GM12878 (cell line): ENCODE results near the gene NEU1. TPM values are rescaled to one million over a fixed set of nuclear protein-coding genes. Genes with fewer than 3 reads are reported as not detected.

ENCODE experiments used
- ATAC-seq: fragments of 200-7000 bp; cut with Tn5 transposase; 3 replicates; pipeline ENCODE4 v1.9.1; 2020; ENCODE audit warnings: mild to moderate bottlenecking, moderate library complexity
- BruUV-seq: library from RNA; stranded (reverse); fragments of 400-500 nt; replicated peaks from 2 replicates; lab custom pipeline; 2021; lab: Mats Ljungman, UMichigan
- CTCF ChIA-PET: fragments of 300-600 bp; sonication (Branson Sonifier 250); formaldehyde crosslinking; extraction: SDS; loops from one replicate; lab custom pipeline; 2021; ENCODE audit warnings: inconsistent platforms; lab: Yijun Ruan, JAX
- POLR2A ChIA-PET: fragments of 350-600 bp; formaldehyde crosslinking; extraction: SDS; loops from one replicate; lab custom pipeline; 2021; ENCODE audit warnings: inconsistent platforms; lab: Charles Lee
- RAD21 ChIA-PET: fragments of 300-600 bp; sonication (Branson Sonifier 250); formaldehyde crosslinking; loops from one replicate; lab custom pipeline; 2023; ENCODE audit warnings: antibody characterized with exemption; ENCODE audit not compliant: unreplicated experiment; lab: Charles Lee
- SMC1A ChIA-PET: fragments of 300-600 bp; sonication (Branson Sonifier 250); formaldehyde crosslinking; loops from one replicate; lab custom pipeline; 2023; ENCODE audit not compliant: unreplicated experiment, uncharacterized antibody; lab: Charles Lee
- DNase-seq: peaks from one replicate; pipeline ENCODE4 v3.0.0-alpha.2; 2011; ENCODE audit warnings: low read depth, low spot score
- FAIRE-seq: peaks from 3 replicates; lab custom pipeline; 2011; peaks lifted over from hg19 to GRCh38; lab: Jason Lieb, UNC
- H2AFZ ChIP-seq: 2 replicates; pipeline ENCODE4 v1.6.0; 2011; ENCODE audit warnings: low read depth, low read length, control low read depth; ENCODE audit not compliant: control insufficient read depth
- H3K27ac ChIP-seq: 2 replicates; pipeline ENCODE4 v1.5.1; 2011; ENCODE audit warnings: control low read depth; ENCODE audit not compliant: control insufficient read depth, insufficient read depth
- H3K27me3 ChIP-seq, 2 experiments: replicated peaks in 1 of 2; 2 replicates each; pipeline versions ENCODE4 v1.6.0 to v1.6.1; 2011; ENCODE audit warnings: low read length in 1 of 2; ENCODE audit not compliant: control insufficient read depth in 2 of 2, insufficient read depth in 2 of 2
- H3K36me3 ChIP-seq, 2 experiments: 2 replicates each; pipeline ENCODE4 v1.5.1; 2011; ENCODE audit warnings: low read length in 1 of 2; ENCODE audit not compliant: control insufficient read depth in 2 of 2, insufficient read depth in 2 of 2
- H3K4me1 ChIP-seq: 2 replicates; pipeline ENCODE4 v1.6.1; 2011; ENCODE audit warnings: mild to moderate bottlenecking, low read length, moderate library complexity, mixed read lengths; ENCODE audit not compliant: control insufficient read depth, insufficient read depth
- H3K4me2 ChIP-seq: 2 replicates; pipeline ENCODE4 v1.6.0; 2011; ENCODE audit warnings: control low read depth; ENCODE audit not compliant: control insufficient read depth, insufficient read depth
- H3K4me3 ChIP-seq: fragments of 200-600 bp; sonication (generic); 2 replicates; pipeline ENCODE4 v1.5.1; 2016
- H3K79me2 ChIP-seq: 2 replicates; pipeline ENCODE4 v1.6.0; 2011; ENCODE audit warnings: low read length; ENCODE audit not compliant: control insufficient read depth, insufficient read depth
- H3K9ac ChIP-seq: 2 replicates; pipeline ENCODE4 v1.8.0; 2011; ENCODE audit warnings: low read length, control low read depth, mixed read lengths; ENCODE audit not compliant: control insufficient read depth, insufficient read depth
- H3K9me3 ChIP-seq: replicated peaks from 3 replicates; pipeline ENCODE4 v1.5.1; 2011; ENCODE audit warnings: mild to moderate bottlenecking, low read length; ENCODE audit not compliant: control insufficient read depth, insufficient read depth
- H4K20me1 ChIP-seq: 2 replicates; pipeline ENCODE4 v1.6.0; 2011; ENCODE audit not compliant: control insufficient read depth, insufficient read depth
- CREM ChIP-seq: IDR thresholded peaks from 2 replicates; pipeline ENCODE4 v1.6.1; 2014; ENCODE audit warnings: antibody characterized with exemption, low read depth
- HDAC6 ChIP-seq: fragments of 200-600 bp; sonication (generic); IDR thresholded peaks from one replicate; pipeline ENCODE4 v1.8.0; 2017; ENCODE audit warnings: antibody characterized with exemption; ENCODE audit not compliant: unreplicated experiment
- IKZF2 ChIP-seq, 2 experiments: fragments of 450-650 bp; IDR thresholded peaks; 2 replicates each; pipeline ENCODE4 v1.6.1; 2017; ENCODE audit warnings: mild to moderate bottlenecking in 2 of 2, moderate library complexity in 2 of 2
- NFYA ChIP-seq: IDR thresholded peaks from 2 replicates; pipeline ENCODE4 v1.6.1; 2011; ENCODE audit warnings: low read depth, mild to moderate bottlenecking, low read length, improper control_type of control experiment, borderline replicate concordance
- POLR2A ChIP-seq: IDR thresholded peaks from 2 replicates; pipeline ENCODE4 v1.6.1; 2011; ENCODE audit warnings: low read depth, mild to moderate bottlenecking, low read length
- RAD51 ChIP-seq: fragments of 450-650 bp; IDR thresholded peaks from 2 replicates; pipeline ENCODE4 v1.6.1; 2016; ENCODE audit warnings: moderate library complexity, mild to moderate bottlenecking, inconsistent platforms
- SIN3A ChIP-seq: IDR thresholded peaks from 2 replicates; pipeline ENCODE4 v1.6.1; 2012; ENCODE audit warnings: low read depth, low read length, improper control_type of control experiment
- SMC3 ChIP-seq: IDR thresholded peaks from 2 replicates; pipeline ENCODE4 v1.6.1; 2011; ENCODE audit warnings: low read length, improper control_type of control experiment, borderline replicate concordance
- TCF12 ChIP-seq: IDR thresholded peaks from 2 replicates; pipeline ENCODE4 v1.6.1; 2011; ENCODE audit warnings: low read depth, mild to moderate bottlenecking, low read length
- ZNF622 ChIP-seq: fragments of 450-650 bp; IDR thresholded peaks from 2 replicates; pipeline ENCODE4 v1.6.1; 2017; ENCODE audit warnings: mild to moderate bottlenecking, inconsistent platforms
- WGBS: methylation state at CpG from one replicate; pipeline ENCODE4 v1.1.6; 2016; ENCODE audit warnings: low lambda C conversion rate; ENCODE audit not compliant: insufficient replicate concordance, insufficient coverage; ENCODE audit errors: missing lambda C conversion rate; 5-methylcytosine and 5-hydroxymethylcytosine counted together
- in situ Hi-C: fragments of 300-500 bp; cut with MboI; formaldehyde crosslinking; loops from 9 replicates; pipeline ENCODE4 v1.14.3; 2018; ENCODE audit warnings: mixed read lengths
- intact Hi-C: fragments of 100-400 bp; cut with micrococcal nuclease; formaldehyde crosslinking; loops from one replicate; pipeline ENCODE4 v1.14.2; 2022; ENCODE audit not compliant: unreplicated experiment
- polyA plus RNA-seq, 11 experiments: library from polyadenylated mRNA; depleted of rRNA in 4 of 11; unstranded in 6 of 11; stranded (reverse) in 5 of 11; fragments of >200 nt; fragmentation: Nextera tagmentation in 4 of 11; fragmentation: Illumina TruSeq in 1 of 11; extraction: Ambion mirVana in 4 of 11; extraction: Trizol in 1 of 11; gene quantifications; 1 replicate in 1 of 11; 2 replicates in 10 of 11; pipeline versions ENCODE4 v1.2.1 to v1.2.3, GENCODE V29; 2011 to 2016; ENCODE audit warnings: inconsistent platforms in 2 of 11, missing spikeins in 2 of 11, low read depth in 1 of 11
- total RNA-seq, 4 experiments: library from RNA; depleted of rRNA in 3 of 4; stranded (reverse); fragments of >200 nt in 3 of 4; fragmentation: Illumina TruSeq in 1 of 4; extraction: Trizol in 1 of 4; gene quantifications; 2 replicates each; pipeline versions ENCODE4 v1.2.1 to v1.2.3, GENCODE V29; 2013 to 2021
- TF ChIP-seq, protein P1 (sequence below): fragments of 450-650 bp; IDR thresholded peaks from 2 replicates; pipeline ENCODE4 v1.6.1; 2017; ENCODE audit warnings: low read depth, mild to moderate bottlenecking, moderate library complexity
- TF ChIP-seq, protein P2 (sequence below): IDR thresholded peaks from 2 replicates; pipeline ENCODE4 v1.6.1; 2012; ENCODE audit warnings: mild to moderate bottlenecking, low read depth, low read length

NEU1 gene
- total and polyA plus RNA-seq, 10 of the 15 experiments (the other 5 are each of a cell fraction or from before 2014, with no cell fraction given) = 7.2 to 26.9 (median 21.6) TPM

- RAD21 ChIA-PET = no interaction called here
- no TSS peak for BruUV-seq
- no peak for TF ChIP-seq HDAC6
- no peak for TF ChIP-seq CREM
- TF ChIP-seq TCF12 = no peak
- no peak for TF ChIP-seq IKZF2 (IDR thresholded peaks at IDR 0.05)
- TF ChIP-seq ZNF622 = no peak
- TF ChIP-seq SMC3 = no peak
- no peak for TF ChIP-seq SIN3A
- no peak for TF ChIP-seq NFYA
- TF ChIP-seq POLR2A = no peak
- no peak for TF ChIP-seq RAD51
- TF ChIP-seq, protein P1, sequence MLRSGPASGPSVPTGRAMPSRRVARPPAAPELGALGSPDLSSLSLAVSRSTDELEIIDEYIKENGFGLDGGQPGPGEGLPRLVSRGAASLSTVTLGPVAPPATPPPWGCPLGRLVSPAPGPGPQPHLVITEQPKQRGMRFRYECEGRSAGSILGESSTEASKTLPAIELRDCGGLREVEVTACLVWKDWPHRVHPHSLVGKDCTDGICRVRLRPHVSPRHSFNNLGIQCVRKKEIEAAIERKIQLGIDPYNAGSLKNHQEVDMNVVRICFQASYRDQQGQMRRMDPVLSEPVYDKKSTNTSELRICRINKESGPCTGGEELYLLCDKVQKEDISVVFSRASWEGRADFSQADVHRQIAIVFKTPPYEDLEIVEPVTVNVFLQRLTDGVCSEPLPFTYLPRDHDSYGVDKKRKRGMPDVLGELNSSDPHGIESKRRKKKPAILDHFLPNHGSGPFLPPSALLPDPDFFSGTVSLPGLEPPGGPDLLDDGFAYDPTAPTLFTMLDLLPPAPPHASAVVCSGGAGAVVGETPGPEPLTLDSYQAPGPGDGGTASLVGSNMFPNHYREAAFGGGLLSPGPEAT = no peak
- TF ChIP-seq, protein P2, sequence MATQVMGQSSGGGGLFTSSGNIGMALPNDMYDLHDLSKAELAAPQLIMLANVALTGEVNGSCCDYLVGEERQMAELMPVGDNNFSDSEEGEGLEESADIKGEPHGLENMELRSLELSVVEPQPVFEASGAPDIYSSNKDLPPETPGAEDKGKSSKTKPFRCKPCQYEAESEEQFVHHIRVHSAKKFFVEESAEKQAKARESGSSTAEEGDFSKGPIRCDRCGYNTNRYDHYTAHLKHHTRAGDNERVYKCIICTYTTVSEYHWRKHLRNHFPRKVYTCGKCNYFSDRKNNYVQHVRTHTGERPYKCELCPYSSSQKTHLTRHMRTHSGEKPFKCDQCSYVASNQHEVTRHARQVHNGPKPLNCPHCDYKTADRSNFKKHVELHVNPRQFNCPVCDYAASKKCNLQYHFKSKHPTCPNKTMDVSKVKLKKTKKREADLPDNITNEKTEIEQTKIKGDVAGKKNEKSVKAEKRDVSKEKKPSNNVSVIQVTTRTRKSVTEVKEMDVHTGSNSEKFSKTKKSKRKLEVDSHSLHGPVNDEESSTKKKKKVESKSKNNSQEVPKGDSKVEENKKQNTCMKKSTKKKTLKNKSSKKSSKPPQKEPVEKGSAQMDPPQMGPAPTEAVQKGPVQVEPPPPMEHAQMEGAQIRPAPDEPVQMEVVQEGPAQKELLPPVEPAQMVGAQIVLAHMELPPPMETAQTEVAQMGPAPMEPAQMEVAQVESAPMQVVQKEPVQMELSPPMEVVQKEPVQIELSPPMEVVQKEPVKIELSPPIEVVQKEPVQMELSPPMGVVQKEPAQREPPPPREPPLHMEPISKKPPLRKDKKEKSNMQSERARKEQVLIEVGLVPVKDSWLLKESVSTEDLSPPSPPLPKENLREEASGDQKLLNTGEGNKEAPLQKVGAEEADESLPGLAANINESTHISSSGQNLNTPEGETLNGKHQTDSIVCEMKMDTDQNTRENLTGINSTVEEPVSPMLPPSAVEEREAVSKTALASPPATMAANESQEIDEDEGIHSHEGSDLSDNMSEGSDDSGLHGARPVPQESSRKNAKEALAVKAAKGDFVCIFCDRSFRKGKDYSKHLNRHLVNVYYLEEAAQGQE = no peak
- TF ChIP-seq, all 136 proteins: peak for 0
- H3K4me2 ChIP-seq = no peak overlapping the region; the same call in 1 of the 2 replicates
- no peak overlapping the region for H2AFZ ChIP-seq
- no peaks in the 10 kb centered on the region for H4K20me1 ChIP-seq
- POLR2A ChIA-PET = no interaction called here
- in situ Hi-C loops (no loop called here), intact Hi-C loops (no loop called here)
- H3K79me2 ChIP-seq = no peaks in the 10 kb centered on the region; the same call in 1 of the 2 replicates
- peaks cover 0 to 3% of the 10 kb centered on the region in 2 experiments; a peak in 1 of 4 replicates for H3K36me3 ChIP-seq
- no peak overlapping the region for H3K9ac ChIP-seq
- no peak for FAIRE-seq
- no peak overlapping the region for H3K27ac ChIP-seq
- no peaks in the 10 kb centered on the region for H3K27me3 ChIP-seq
- WGBS = 78% methylated on average over 7 of the region's 7 CpGs
- peaks cover 11% of the 10 kb centered on the region for H3K4me1 ChIP-seq
- H3K9me3 ChIP-seq = no peaks in the 10 kb centered on the region
- no peak overlapping the region for H3K4me3 ChIP-seq
- no peak for ATAC-seq
- SMC1A ChIA-PET = no interaction called here
- CTCF ChIA-PET = no interaction called here
- no peak for DNase-seq
Observed at GRCh38 chr6:31861150-31861549, 1.5 kb downstream of the NEU1 start.
